HepG2 (cell line): ENCODE data around the gene AGAP3. TPM values are rescaled to one million over a fixed set of nuclear protein-coding genes. Genes with fewer than 3 reads are reported as not detected.

ENCODE experiments used
- AHR ChIP-seq: IDR thresholded peaks from 2 replicates; pipeline ENCODE4 v1.6.1; 2018; ENCODE audit warnings: missing genetic modification reagents, missing compliant biosample characterization
- BCLAF1 ChIP-seq: fragments of 450-650 bp; IDR thresholded peaks from 2 replicates; pipeline ENCODE4 v1.6.1; 2017; ENCODE audit warnings: mild to moderate bottlenecking
- CCAR2 ChIP-seq: fragments of 200-400 bp; formaldehyde crosslinking; optimal IDR thresholded peaks from 2 replicates; pipeline ENCODE3; 2018; ENCODE audit warnings: low read depth, mild to moderate bottlenecking, low read length, moderate library complexity
- GABPA ChIP-seq, 2 experiments: IDR thresholded peaks; 2 replicates each; pipeline ENCODE4 v1.6.1; 2011 to 2016; ENCODE audit warnings: low read depth in 2 of 2, low read length in 1 of 2, missing biosample characterization in 1 of 2, missing genetic modification characterization in 1 of 2
- HOXD1 ChIP-seq: sonication (generic); formaldehyde crosslinking; IDR thresholded peaks from 2 replicates; pipeline ENCODE4 v1.5.0; 2020; ENCODE audit warnings: missing genetic modification reagents
- IRF1 ChIP-seq: sonication (generic); formaldehyde crosslinking; IDR thresholded peaks from 2 replicates; pipeline ENCODE4 v1.4.0; 2020; ENCODE audit warnings: low read depth, mild to moderate bottlenecking, missing genetic modification reagents
- NFYB ChIP-seq: sonication (generic); formaldehyde crosslinking; IDR thresholded peaks from 2 replicates; pipeline ENCODE4 v1.4.0; 2020; ENCODE audit warnings: missing genetic modification reagents
- NR3C1 ChIP-seq: sonication (generic); formaldehyde crosslinking; IDR thresholded peaks from 2 replicates; pipeline ENCODE4 v1.4.0; 2020; ENCODE audit warnings: missing genetic modification reagents
- REL ChIP-seq: sonication (generic); formaldehyde crosslinking; conservative IDR thresholded peaks from 2 replicates; pipeline ENCODE4 v1.8.0; 2022; ENCODE audit warnings: mild to moderate bottlenecking, missing genetic modification reagents, moderate library complexity
- SAP130 ChIP-seq: IDR thresholded peaks from 2 replicates; pipeline ENCODE4 v1.6.1; 2016; ENCODE audit warnings: low read depth
- TBP ChIP-seq: sonication (generic); formaldehyde crosslinking; IDR thresholded peaks from 2 replicates; pipeline ENCODE4 v1.5.0; 2020; ENCODE audit warnings: missing genetic modification reagents
- TCF7 ChIP-seq: sonication (generic); IDR thresholded peaks from 2 replicates; pipeline ENCODE4 v1.6.1; 2016; ENCODE audit warnings: antibody characterized with exemption, low read depth
- TFAP4 ChIP-seq: sonication (generic); IDR thresholded peaks from 2 replicates; pipeline ENCODE4 v1.6.1; 2016; ENCODE audit warnings: low read depth, borderline replicate concordance
- TSC22D2 ChIP-seq: sonication (generic); formaldehyde crosslinking; IDR thresholded peaks from 2 replicates; pipeline ENCODE4 v1.5.1; 2020; ENCODE audit warnings: missing genetic modification reagents, mild to moderate bottlenecking, borderline replicate concordance
- ZFAT ChIP-seq: sonication (generic); formaldehyde crosslinking; conservative IDR thresholded peaks from 2 replicates; pipeline ENCODE4 v1.8.1; 2023; ENCODE audit warnings: missing genetic modification reagents, inconsistent platforms
- ZFP37 ChIP-seq: sonication (generic); formaldehyde crosslinking; IDR thresholded peaks from 2 replicates; pipeline ENCODE4 v1.4.0; 2020; ENCODE audit warnings: missing genetic modification reagents, borderline replicate concordance
- ZNF160 ChIP-seq: sonication (generic); formaldehyde crosslinking; IDR thresholded peaks from 2 replicates; pipeline ENCODE4 v1.8.0; 2022; ENCODE audit warnings: mild to moderate bottlenecking, inconsistent platforms, missing genetic modification reagents
- ZNF224 ChIP-seq: sonication (generic); formaldehyde crosslinking; IDR thresholded peaks from 2 replicates; pipeline ENCODE4 v1.5.0; 2020; ENCODE audit warnings: mild to moderate bottlenecking, missing genetic modification reagents
- ZNF296 ChIP-seq: sonication (generic); formaldehyde crosslinking; conservative IDR thresholded peaks from 2 replicates; pipeline ENCODE4 v1.5.0; 2020; ENCODE audit warnings: mild to moderate bottlenecking, missing genetic modification reagents
- ZNF326 ChIP-seq: sonication (generic); formaldehyde crosslinking; IDR thresholded peaks from 2 replicates; pipeline ENCODE4 v1.4.0; 2020; ENCODE audit warnings: missing genetic modification reagents, borderline replicate concordance
- ZNF510 ChIP-seq: sonication (generic); formaldehyde crosslinking; IDR thresholded peaks from 2 replicates; pipeline ENCODE4 v1.4.0; 2020; ENCODE audit warnings: low read depth, mild to moderate bottlenecking, missing genetic modification reagents
- ZNF710 ChIP-seq: sonication (generic); formaldehyde crosslinking; IDR thresholded peaks from 2 replicates; pipeline ENCODE4 v1.5.0; 2020; ENCODE audit warnings: mild to moderate bottlenecking, missing genetic modification reagents, borderline replicate concordance
- ZNF768 ChIP-seq: sonication (generic); formaldehyde crosslinking; IDR thresholded peaks from 2 replicates; pipeline ENCODE4 v1.4.0; 2020; ENCODE audit warnings: missing genetic modification reagents
- polyA plus RNA-seq, 8 experiments: library from polyadenylated mRNA; depleted of rRNA in 3 of 8; stranded (reverse) in 7 of 8; unstranded in 1 of 8; fragments of >200 nt; fragmentation: Illumina TruSeq in 4 of 8; extraction: Trizol in 4 of 8; gene quantifications; 2 replicates each; pipeline versions ENCODE4 v1.2.1 to v1.2.3, GENCODE V29; 2011 to 2016; ENCODE audit warnings: low read depth in 4 of 8, missing spikeins in 1 of 8, mixed read lengths in 1 of 8; ENCODE audit not compliant: insufficient read depth in 1 of 8
- total RNA-seq, 5 experiments: library from RNA; depleted of rRNA; stranded (reverse); fragments of >200 nt; fragmentation: Illumina TruSeq; extraction: Trizol; gene quantifications; 2 replicates each; pipeline ENCODE4 v1.2.3, GENCODE V29; 2016; ENCODE audit warnings: low read depth in 1 of 5

The AGAP3 gene
- total and polyA plus RNA-seq, 2 of the 13 experiments (the other 11 are each of a cell fraction or from before 2014, with no cell fraction given), result 31.3 to 61.4 TPM

GRCh38 chr7:151080522-151081169 lies 5.6 kb upstream of the AGAP3 start, which contains the start of gene FASTK (continued):
- peak; percentile 66 for TF ChIP-seq NFYB (CRISPR knock-in tag)
- no peak for TF ChIP-seq IRF1
- no peak; the same call in 1 of the 2 replicates for TF ChIP-seq REL (CRISPR knock-in tag)
- TF ChIP-seq TFAP4, result no peak
- TF ChIP-seq ZFP37, result no peak
- no peak for TF ChIP-seq ZNF296 (CRISPR knock-in tag)
- TF ChIP-seq ZNF510 (CRISPR knock-in tag), result 0 out of 2 replicates have a peak, but pooled peaks have one; percentile 68
- TF ChIP-seq BCLAF1, result no peak
- peak; percentile 23; the same call in 1 of the 2 replicates for TF ChIP-seq ZNF160 (CRISPR knock-in tag)
- TF ChIP-seq HOXD1, result no peak
- TF ChIP-seq ZNF710 (CRISPR knock-in tag), result 0 out of 2 replicates have a peak, but pooled peaks have one; percentile 68
- peak; percentile 22; the same call in 1 of the 2 replicates for TF ChIP-seq ZNF768 (CRISPR knock-in tag)
- TF ChIP-seq TBP (CRISPR knock-in tag), result no peak
- no peak for TF ChIP-seq AHR (CRISPR knock-in tag)
- peak; percentile 85 for TF ChIP-seq SAP130 (CRISPR knock-in tag)
- TF ChIP-seq TCF7, result no peak
- no peak for TF ChIP-seq NR3C1 (CRISPR knock-in tag)
- no peak for TF ChIP-seq ZNF326
- no peak for TF ChIP-seq TSC22D2 (CRISPR knock-in tag)
- no peak for TF ChIP-seq CCAR2
- no peak for TF ChIP-seq ZNF224 (CRISPR knock-in tag)
- no peak for TF ChIP-seq ZFAT
- no peak for TF ChIP-seq GABPA (IDR thresholded peaks at IDR 0.05; ENCODE audit: low read depth, low read length)
- TF ChIP-seq GABPA (CRISPR knock-in tag; IDR thresholded peaks at IDR 0.05; ENCODE audit: low read depth), result peak; percentile 40; the same call in 1 of the 2 replicates
